Omental fat pad (tissue), 4 donors: ENCODE results near the gene ZDHHC24. TPM values are rescaled to one million over a fixed set of nuclear protein-coding genes. Genes with fewer than 3 reads are reported as not detected.
A peak's percentile ranks its signal among the peaks of the same experiment; 100 is the strongest.

Experiments
- ATAC-seq: fragments of 150-250 bp; one replicate; pipeline ENCODE4 v1.9.1; 2016; ENCODE audit warnings: mild to moderate bottlenecking, moderate library complexity; ENCODE audit not compliant: low FRiP score
- DNase-seq: peaks from one replicate; pipeline ENCODE4 v3.0.0-alpha.2; 2019; ENCODE audit warnings: low spot score
- CTCF ChIP-seq, 3 donors: fragments of 450-650 bp; IDR thresholded peaks; one replicate each; pipeline ENCODE4 v1.5.1; 2016 to 2017; ENCODE audit warnings: antibody characterized with exemption in 3 of 3, mild to moderate bottlenecking in 3 of 3, moderate library complexity in 2 of 3
- total RNA-seq, 4 donors: library from RNA; depleted of rRNA; stranded (reverse); fragments of >200 nt; gene quantifications; one replicate each; pipeline ENCODE4 v1.1.0, GENCODE V29; 2016

Gene ZDHHC24
- total RNA-seq, 4 donors from 2014 or later, result 12.1 to 18.7 (median 13.0) TPM

- no peak for ATAC-seq
- no peak for TF ChIP-seq CTCF (IDR thresholded peaks at IDR 0.05)
- DNase-seq, result no peak
Measured at GRCh38 chr11:66524304-66525040, 21.4 kb downstream of the ZDHHC24 start.

- TF ChIP-seq CTCF (IDR thresholded peaks at IDR 0.05), result no peak
- DNase-seq (no peak), ATAC-seq (no peak)
Measured at GRCh38 chr11:66523611-66524010, 22.2 kb downstream of the ZDHHC24 start.

- no peak for ATAC-seq
- no peak for DNase-seq
- no peak for TF ChIP-seq CTCF (IDR thresholded peaks at IDR 0.05)
Measured at GRCh38 chr11:66510990-66511339, 34.9 kb downstream of the ZDHHC24 start.

- peak; percentile 88 for ATAC-seq
- TF ChIP-seq CTCF (IDR thresholded peaks at IDR 0.05), result no peak
- DNase-seq, result peak; percentile 47
Measured at GRCh38 chr11:66510271-66510989, 35.4 kb downstream of the ZDHHC24 start, which contains the start of gene BBS1. BBS1 (plus strand) TSS chr11:66510635; CDS start chr11:66510660, 25 bp downstream.

GRCh38 chr11:66509131-66509561, 36.7 kb downstream of the ZDHHC24 start:
- ATAC-seq, result no peak
- no peak for TF ChIP-seq CTCF (IDR thresholded peaks at IDR 0.05)
- DNase-seq, result no peak

GRCh38 chr11:66505276-66505816, 40.5 kb downstream of the ZDHHC24 start:
- TF ChIP-seq CTCF (IDR thresholded peaks at IDR 0.05), result no peak
- ATAC-seq, result no peak
- DNase-seq, result no peak
